Stimulated activated CD4-positive, alpha-beta T cell treated with anti-CD3 and anti-CD28 coated beads, Interleukin-2, amount 100 ng/mL, for 24 hours (primary cell): ENCODE results near the gene IFFO2.
A peak's percentile ranks its signal among the peaks of the same experiment; 100 is the strongest.

Experiments used
- DNase-seq, 2 donors: peaks; one replicate each; pipeline ENCODE4 v3.0.0-alpha.2; 2020

The IFFO2 gene

GRCh38 chr1:18956193-18957135 lies at the start of gene IFFO2:
IFFO2 (minus strand) TSS chr1:18956676; CDS start chr1:18956332, 344 bp downstream.
- peak; percentile 99 to 100 for DNase-seq

GRCh38 chr1:19006000-19006399 lies 49.5 kb upstream of the IFFO2 start:
- no peak for DNase-seq

GRCh38 chr1:19003371-19004290 lies 47.2 kb upstream of the IFFO2 start:
- DNase-seq: no peak

- no peak for DNase-seq
Measured at GRCh38 chr1:19000065-19000464, 43.6 kb upstream of the IFFO2 start.

GRCh38 chr1:18999359-18999758 lies 42.9 kb upstream of the IFFO2 start:
- no peak for DNase-seq

- no peak for DNase-seq
Measured at GRCh38 chr1:18998016-18998724, 41.7 kb upstream of the IFFO2 start.

GRCh38 chr1:18997508-18997907 lies 41.0 kb upstream of the IFFO2 start:
- no peak for DNase-seq

- DNase-seq: no peak
Measured at GRCh38 chr1:18996548-18997177, 40.2 kb upstream of the IFFO2 start.

- DNase-seq: no peak
Measured at GRCh38 chr1:18994381-18994780, 37.9 kb upstream of the IFFO2 start.

- DNase-seq: no peak
Measured at GRCh38 chr1:18992646-18993045, 36.2 kb upstream of the IFFO2 start.

- peak in 1 of 2 donors; percentile 1 for DNase-seq
Measured at GRCh38 chr1:18991585-18991984, 35.1 kb upstream of the IFFO2 start.

- peak in 1 of 2 donors; percentile 6 for DNase-seq
Measured at GRCh38 chr1:18989896-18990295, 33.4 kb upstream of the IFFO2 start.

- peak in 1 of 2 donors; percentile 14 for DNase-seq
Measured at GRCh38 chr1:18989176-18989799, 32.8 kb upstream of the IFFO2 start.

- no peak for DNase-seq
Measured at GRCh38 chr1:18981242-18981641, 24.8 kb upstream of the IFFO2 start.

- peak in 1 of 2 donors; percentile 6 for DNase-seq
Measured at GRCh38 chr1:18978706-18979105, 22.2 kb upstream of the IFFO2 start.

- peak in 1 of 2 donors; percentile 15 for DNase-seq
Measured at GRCh38 chr1:18977428-18977827, 21.0 kb upstream of the IFFO2 start.

GRCh38 chr1:18976096-18976495 lies 19.6 kb upstream of the IFFO2 start:
- DNase-seq: no peak

GRCh38 chr1:18974606-18975005 lies 18.1 kb upstream of the IFFO2 start:
- DNase-seq: no peak

- DNase-seq: no peak
Measured at GRCh38 chr1:18974005-18974404, 17.5 kb upstream of the IFFO2 start.

- DNase-seq: no peak
Measured at GRCh38 chr1:18973446-18973955, 17.0 kb upstream of the IFFO2 start.

GRCh38 chr1:18972991-18973390 lies 16.5 kb upstream of the IFFO2 start:
- DNase-seq: no peak

- DNase-seq: no peak
Measured at GRCh38 chr1:18972531-18972930, 16.1 kb upstream of the IFFO2 start.
